ENCODE measurements around the gene AHRR.

Gene AHRR

GRCh38 chr5:321726-322251 is 275 bp downstream of the AHRR start:
- no peak for DNase-seq

- DNase-seq: no peak
These were observed 897 bp downstream of the AHRR start for GRCh38 chr5:322281-322941.

GRCh38 chr5:322942-323879 is 1.7 kb downstream of the AHRR start:
- DNase-seq: no peak

GRCh38 chr5:324736-325612 is 3.5 kb downstream of the AHRR start:
- DNase-seq: no peak

GRCh38 chr5:326109-326508 is 4.6 kb downstream of the AHRR start:
- DNase-seq: no peak

- no peak for DNase-seq
These were observed 7.7 kb downstream of the AHRR start for GRCh38 chr5:329121-329735.

GRCh38 chr5:329768-330167 is 8.3 kb downstream of the AHRR start:
- no peak for DNase-seq

- DNase-seq: no peak
These were observed 11.3 kb downstream of the AHRR start for GRCh38 chr5:332843-333242.

- DNase-seq: no peak
These were observed 12.4 kb downstream of the AHRR start for GRCh38 chr5:333945-334344.

GRCh38 chr5:334903-335739 is 13.6 kb downstream of the AHRR start:
- DNase-seq: no peak

- DNase-seq: no peak
These were observed 14.2 kb downstream of the AHRR start for GRCh38 chr5:335740-336038.

- no peak for DNase-seq
These were observed 16.1 kb downstream of the AHRR start for GRCh38 chr5:337563-338130.

GRCh38 chr5:342501-343460 is 21.3 kb downstream of the AHRR start:
- no peak for DNase-seq

GRCh38 chr5:343461-344401 is 22.2 kb downstream of the AHRR start:
- peak; percentile 16 for DNase-seq

GRCh38 chr5:344668-345067 is 23.2 kb downstream of the AHRR start:
- no peak for DNase-seq

- no peak for DNase-seq
These were observed 24.1 kb downstream of the AHRR start for GRCh38 chr5:345404-346195.

GRCh38 chr5:346229-346935 is 24.9 kb downstream of the AHRR start:
- no peak for DNase-seq
